ENCODE results near the gene PLXND1. TPM values are rescaled to one million over a fixed set of nuclear protein-coding genes. Genes with fewer than 3 reads are reported as not detected.

The PLXND1 gene
- total RNA-seq, 4 donors from 2014 or later: 45.0 to 77.9 (median 61.5) TPM

DNA sequence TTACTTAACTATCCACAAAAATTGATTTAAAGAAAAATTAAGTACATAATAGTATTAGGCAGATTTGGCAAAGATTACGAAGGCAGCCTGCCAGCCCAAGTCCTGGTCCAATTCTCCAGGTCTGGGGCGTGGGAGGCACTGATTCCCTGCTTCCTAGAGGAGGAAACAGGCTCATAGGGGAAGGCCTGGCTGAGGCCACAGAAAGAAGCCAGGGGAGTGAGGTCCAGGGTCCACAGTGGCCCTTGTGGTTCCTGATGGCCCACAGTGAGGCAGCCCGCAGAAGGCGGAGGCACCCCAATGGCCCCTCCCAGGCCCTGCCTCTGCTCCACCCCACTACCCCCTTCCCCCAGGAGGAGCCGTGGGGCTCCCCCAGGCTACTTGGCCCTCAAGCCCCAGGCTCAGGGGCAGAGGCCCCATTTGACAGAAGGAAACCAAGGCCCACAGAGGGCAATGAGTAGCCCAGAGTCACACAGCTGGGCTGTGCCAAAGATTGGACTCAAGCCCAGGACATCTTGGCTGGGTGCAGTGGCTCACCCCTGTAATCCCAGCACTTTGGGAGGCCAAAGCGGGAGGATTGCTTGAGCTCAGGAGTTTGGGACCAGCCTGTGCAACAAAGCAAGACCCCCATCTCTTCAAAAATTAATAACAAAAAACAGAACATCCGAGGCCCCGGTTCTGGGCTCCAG lies 42.5 kb downstream of the PLXND1 start:
- H3K27me3 ChIP-seq: no peaks in the 10 kb centered on the region
- no peak for ATAC-seq
- H3K36me3 ChIP-seq: peaks cover 0 to 76% of the 10 kb centered on the region in 2 donors
- TF ChIP-seq, protein P1, sequence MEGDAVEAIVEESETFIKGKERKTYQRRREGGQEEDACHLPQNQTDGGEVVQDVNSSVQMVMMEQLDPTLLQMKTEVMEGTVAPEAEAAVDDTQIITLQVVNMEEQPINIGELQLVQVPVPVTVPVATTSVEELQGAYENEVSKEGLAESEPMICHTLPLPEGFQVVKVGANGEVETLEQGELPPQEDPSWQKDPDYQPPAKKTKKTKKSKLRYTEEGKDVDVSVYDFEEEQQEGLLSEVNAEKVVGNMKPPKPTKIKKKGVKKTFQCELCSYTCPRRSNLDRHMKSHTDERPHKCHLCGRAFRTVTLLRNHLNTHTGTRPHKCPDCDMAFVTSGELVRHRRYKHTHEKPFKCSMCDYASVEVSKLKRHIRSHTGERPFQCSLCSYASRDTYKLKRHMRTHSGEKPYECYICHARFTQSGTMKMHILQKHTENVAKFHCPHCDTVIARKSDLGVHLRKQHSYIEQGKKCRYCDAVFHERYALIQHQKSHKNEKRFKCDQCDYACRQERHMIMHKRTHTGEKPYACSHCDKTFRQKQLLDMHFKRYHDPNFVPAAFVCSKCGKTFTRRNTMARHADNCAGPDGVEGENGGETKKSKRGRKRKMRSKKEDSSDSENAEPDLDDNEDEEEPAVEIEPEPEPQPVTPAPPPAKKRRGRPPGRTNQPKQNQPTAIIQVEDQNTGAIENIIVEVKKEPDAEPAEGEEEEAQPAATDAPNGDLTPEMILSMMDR (IDR thresholded peaks at IDR 0.05): no peak
- TF ChIP-seq POLR2A (IDR thresholded peaks at IDR 0.05): no peak
- no peak for TF ChIP-seq POLR2AphosphoS5 (IDR thresholded peaks at IDR 0.05)
- no peak for TF ChIP-seq EP300 (IDR thresholded peaks at IDR 0.05)
- H3K9me3 ChIP-seq: no peaks in the 10 kb centered on the region
- peaks cover 0 to 78% (median 42%) of the 10 kb centered on the region in 3 donors for H3K4me1 ChIP-seq
- H3K4me3 ChIP-seq: no peak overlapping the region
- 66% methylated on average over 6 of the region's 8 CpGs; no CpG with 5 or more reads in 1 of the 2 donors for WGBS, 2 donors (ENCODE audit: low coverage in 1 of 2)
- H3K27ac ChIP-seq: peak overlapping the region in 3 of 4 donors; percentile 37 to 60 (median 45)

DNA sequence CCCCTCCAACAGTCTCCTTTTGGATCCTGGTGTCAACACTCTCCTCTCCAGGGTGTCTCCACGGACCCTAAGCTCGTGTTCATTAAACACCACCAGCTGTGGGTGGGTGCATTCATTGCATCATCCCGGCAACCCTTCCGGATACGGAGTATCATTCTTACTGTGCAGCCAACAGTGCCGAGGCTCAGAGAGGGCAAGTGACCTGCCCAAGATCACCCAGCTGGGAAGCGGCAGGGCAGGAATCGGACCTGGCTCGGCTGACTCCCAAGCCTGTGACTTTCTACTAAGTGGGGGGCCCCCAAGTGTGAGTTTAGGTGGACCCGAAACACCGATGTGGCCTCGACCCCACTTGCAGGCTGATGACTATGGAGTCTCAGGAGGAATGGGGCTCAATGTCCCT lies 43.1 kb downstream of the PLXND1 start:
- Histone ChIP-seq H3K4me1 (peaks cover 0 to 85% (median 45%) of the 10 kb centered on the region in 3 donors), H3K36me3 (peaks cover 0 to 83% of the 10 kb centered on the region in 2 donors)
- 100% methylated on average over 1 to 2 of the region's 12 CpGs for WGBS, 2 donors (ENCODE audit: low coverage in 1 of 2)

GRCh38 chr3:129562803-129563202 lies 43.7 kb downstream of the PLXND1 start:
- Histone ChIP-seq H3K9me3 (no peaks in the 10 kb centered on the region), H3K27ac (peak overlapping the region in 1 of 4 donors; percentile 14), H3K4me3 (no peak overlapping the region), H3K27me3 (no peaks in the 10 kb centered on the region), H3K4me1 (peaks cover 0 to 88% (median 48%) of the 10 kb centered on the region in 3 donors), H3K36me3 (peaks cover 0 to 87% of the 10 kb centered on the region in 2 donors)
- no peak for TF ChIP-seq EP300 (IDR thresholded peaks at IDR 0.05)
- TF ChIP-seq, protein P1 (IDR thresholded peaks at IDR 0.05): no peak
- WGBS, 2 donors (ENCODE audit: low coverage in 1 of 2): 80 to 100% methylated on average over 2 to 7 of the region's 19 CpGs
- no peak for ATAC-seq

More for the DNA sequence above, 43.1 kb downstream of the PLXND1 start:
- Histone ChIP-seq H3K27me3 (no peaks in the 10 kb centered on the region), H3K27ac (peak overlapping the region in 3 of 4 donors; percentile 37 to 60 (median 45)), H3K4me3 (no peak overlapping the region), H3K9me3 (no peaks in the 10 kb centered on the region)
- ATAC-seq: no peak
- TF ChIP-seq POLR2AphosphoS5 (IDR thresholded peaks at IDR 0.05): no peak
- no peak for TF ChIP-seq POLR2A (IDR thresholded peaks at IDR 0.05)
- TF ChIP-seq EP300 (IDR thresholded peaks at IDR 0.05): no peak
- TF ChIP-seq, protein P1 (IDR thresholded peaks at IDR 0.05): no peak

DNA sequence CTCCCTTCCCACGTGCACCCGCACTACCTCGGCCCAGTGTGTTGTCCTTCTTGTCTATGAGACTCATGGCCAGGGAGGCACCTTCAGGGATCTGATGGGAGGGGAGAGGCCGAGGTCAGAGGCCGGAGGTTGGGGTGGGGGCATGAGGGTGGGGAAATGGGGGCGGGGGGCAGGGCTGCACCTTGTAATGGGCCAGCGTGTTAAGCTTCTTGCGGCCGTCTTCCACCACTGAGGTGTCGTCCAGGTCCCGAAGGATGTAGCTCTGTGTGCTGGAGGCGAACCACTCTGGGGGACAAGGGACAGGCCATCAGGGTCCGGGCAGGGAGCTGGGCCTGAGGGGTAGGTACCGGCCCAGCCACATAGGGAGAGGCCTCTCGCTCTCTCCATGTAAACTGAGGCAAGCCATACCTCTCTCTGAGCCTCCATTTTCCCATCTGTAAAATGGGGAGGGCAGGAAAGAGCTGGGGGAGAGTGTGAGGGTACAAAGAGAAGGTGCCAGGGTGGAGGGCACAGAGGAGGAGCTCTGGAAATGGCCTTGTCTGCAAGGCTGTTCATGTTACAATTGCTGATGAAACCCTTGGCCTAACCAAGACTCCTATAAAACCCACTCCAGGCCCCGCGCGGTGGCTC lies 44.7 kb downstream of the PLXND1 start:
- no peaks in the 10 kb centered on the region for H3K9me3 ChIP-seq
- no peak for ATAC-seq
- H3K4me1 ChIP-seq: peaks cover 0 to 87% (median 51%) of the 10 kb centered on the region in 3 donors
- TF ChIP-seq EP300 (IDR thresholded peaks at IDR 0.05) (no peak), POLR2A (IDR thresholded peaks at IDR 0.05) (no peak)
- TF ChIP-seq, protein P1 (IDR thresholded peaks at IDR 0.05): no peak
- H3K27ac ChIP-seq: peak overlapping the region in 3 of 4 donors; percentile 82 to 88 (median 82)
- 61 to 78% methylated on average over 3 to 5 of the region's 18 CpGs for WGBS, 2 donors (ENCODE audit: low coverage in 1 of 2)
- peak overlapping the region in 1 of 2 donors; percentile 26 for H3K4me3 ChIP-seq
- H3K36me3 ChIP-seq: peaks cover 0 to 87% of the 10 kb centered on the region in 2 donors
- no peaks in the 10 kb centered on the region for H3K27me3 ChIP-seq
